A549 (cell line): Measurements from ENCODE around the gene HADHB.

Source experiments
- CBX8 ChIP-seq: fragments of 200-600 bp; sonication (generic); IDR thresholded peaks from 2 replicates; pipeline ENCODE4 v1.6.1; 2016
- CEBPB ChIP-seq, 2 experiments: fragments of >200 bp in 1 of 2; sonication (Bioruptor Twin) in 1 of 2; formaldehyde crosslinking in 1 of 2; IDR thresholded peaks; 2 replicates each; pipeline ENCODE4 v1.6.1; 2012 to 2016
- CTCF ChIP-seq: fragments of >200 bp; sonication (Bioruptor Twin); formaldehyde crosslinking; IDR thresholded peaks from 3 replicates; pipeline ENCODE4 v1.5.1; 2016
- FOSB ChIP-seq: fragments of 250-450 bp; sonication (Bioruptor Pico); IDR thresholded peaks from 2 replicates; pipeline ENCODE4 v1.5.0; 2020; ENCODE audit warnings: mild to moderate bottlenecking, moderate library complexity
- HES2 ChIP-seq: fragments of >200 bp; sonication (Bioruptor Twin); formaldehyde crosslinking; IDR thresholded peaks from 2 replicates; pipeline ENCODE4 v1.6.1; 2016
- HEYL ChIP-seq: fragments of 250-450 bp; sonication (Bioruptor Pico); IDR thresholded peaks from 2 replicates; pipeline ENCODE4 v1.8.0; 2021; ENCODE audit warnings: mild to moderate bottlenecking, moderate library complexity
- MYC ChIP-seq: IDR thresholded peaks from 2 replicates; pipeline ENCODE4 v1.6.1; 2012; ENCODE audit warnings: mild to moderate bottlenecking, inconsistent platforms, low read length, improper control_type of control experiment, borderline replicate concordance
- NPAS2 ChIP-seq: fragments of 250-450 bp; sonication (Bioruptor Pico); IDR thresholded peaks from 2 replicates; pipeline ENCODE4 v1.8.0; 2022; ENCODE audit warnings: mild to moderate bottlenecking, moderate library complexity, borderline replicate concordance
- POLR2A ChIP-seq: IDR thresholded peaks from 2 replicates; pipeline ENCODE4 v1.6.1; 2012; ENCODE audit warnings: mild to moderate bottlenecking, low read length
- RAD21 ChIP-seq, 2 experiments: fragments of >200 bp in 1 of 2; sonication (Bioruptor Twin) in 1 of 2; formaldehyde crosslinking in 1 of 2; IDR thresholded peaks in 1 of 2; conservative IDR thresholded peaks in 1 of 2; 2 replicates in 1 of 2; 3 replicates in 1 of 2; pipeline ENCODE4 v1.6.1; 2012 to 2018; ENCODE audit warnings: inconsistent platforms in 1 of 2
- RCOR1 ChIP-seq: fragments of 150-350 bp; IDR thresholded peaks from 2 replicates; pipeline ENCODE4 v1.6.1; 2014; ENCODE audit warnings: antibody characterized with exemption, low read length, low read depth

- TF ChIP-seq HEYL (CRISPR knock-in tag): no peak
- no peak for TF ChIP-seq CTCF
- no peak for TF ChIP-seq CBX8
- TF ChIP-seq FOSB (CRISPR knock-in tag): no peak
- no peak for TF ChIP-seq RAD21 (conservative IDR thresholded peaks at IDR 0.05 in 1 of 2, IDR thresholded peaks at IDR 0.05 in 1 of 2)
- TF ChIP-seq RCOR1: no peak
- no peak for TF ChIP-seq NPAS2 (CRISPR knock-in tag)
- no peak for TF ChIP-seq MYC
- TF ChIP-seq CEBPB (IDR thresholded peaks at IDR 0.05): no peak
- TF ChIP-seq HES2: no peak
- no peak for TF ChIP-seq POLR2A
Observed at GRCh38 chr2:26313446-26313845, 68.7 kb downstream of the HADHB start.
